ENCODE data around the gene CRBN. TPM values are rescaled to one million over a fixed set of nuclear protein-coding genes. Genes with fewer than 3 reads are reported as not detected.

Gene CRBN
- total RNA-seq, 2 donors from 2014 or later: 30.0 to 47.7 TPM

DNA sequence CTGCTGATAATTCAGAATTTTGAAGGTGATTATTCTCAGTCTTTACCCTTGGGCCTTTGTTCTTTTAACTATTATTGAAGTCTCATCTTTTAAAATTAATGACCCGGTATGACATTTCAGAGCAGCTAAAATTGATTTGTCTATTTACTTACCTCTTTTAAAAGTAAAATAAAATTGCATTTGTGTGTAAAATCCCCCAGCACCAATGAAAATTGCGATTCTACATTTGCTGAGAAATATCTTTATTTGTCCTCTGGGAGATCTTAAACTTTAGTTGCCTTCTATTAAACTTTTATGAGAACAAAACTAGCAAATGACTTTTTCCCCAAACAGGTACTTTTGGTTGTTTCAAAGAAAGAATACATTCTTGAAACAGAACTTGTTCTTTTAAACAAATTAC lies 61.8 kb downstream of the CRBN start:
- no peaks in the 10 kb centered on the region for H3K9me3 ChIP-seq
- intact Hi-C loops (cut with DNase I): no loop called here
- no peak for DNase-seq
- TF ChIP-seq, protein P1, sequence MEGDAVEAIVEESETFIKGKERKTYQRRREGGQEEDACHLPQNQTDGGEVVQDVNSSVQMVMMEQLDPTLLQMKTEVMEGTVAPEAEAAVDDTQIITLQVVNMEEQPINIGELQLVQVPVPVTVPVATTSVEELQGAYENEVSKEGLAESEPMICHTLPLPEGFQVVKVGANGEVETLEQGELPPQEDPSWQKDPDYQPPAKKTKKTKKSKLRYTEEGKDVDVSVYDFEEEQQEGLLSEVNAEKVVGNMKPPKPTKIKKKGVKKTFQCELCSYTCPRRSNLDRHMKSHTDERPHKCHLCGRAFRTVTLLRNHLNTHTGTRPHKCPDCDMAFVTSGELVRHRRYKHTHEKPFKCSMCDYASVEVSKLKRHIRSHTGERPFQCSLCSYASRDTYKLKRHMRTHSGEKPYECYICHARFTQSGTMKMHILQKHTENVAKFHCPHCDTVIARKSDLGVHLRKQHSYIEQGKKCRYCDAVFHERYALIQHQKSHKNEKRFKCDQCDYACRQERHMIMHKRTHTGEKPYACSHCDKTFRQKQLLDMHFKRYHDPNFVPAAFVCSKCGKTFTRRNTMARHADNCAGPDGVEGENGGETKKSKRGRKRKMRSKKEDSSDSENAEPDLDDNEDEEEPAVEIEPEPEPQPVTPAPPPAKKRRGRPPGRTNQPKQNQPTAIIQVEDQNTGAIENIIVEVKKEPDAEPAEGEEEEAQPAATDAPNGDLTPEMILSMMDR (IDR thresholded peaks at IDR 0.05): no peak
- no peaks in the 10 kb centered on the region for H3K4me1 ChIP-seq
- no peak overlapping the region for H3K4me3 ChIP-seq
- no peak overlapping the region for H3K27ac ChIP-seq
- H3K36me3 ChIP-seq: no peaks in the 10 kb centered on the region
- H3K9ac ChIP-seq (ENCODE audit: low read depth in 2 of 2, low read length in 2 of 2): no peak overlapping the region
- no peaks in the 10 kb centered on the region for H3K27me3 ChIP-seq

DNA sequence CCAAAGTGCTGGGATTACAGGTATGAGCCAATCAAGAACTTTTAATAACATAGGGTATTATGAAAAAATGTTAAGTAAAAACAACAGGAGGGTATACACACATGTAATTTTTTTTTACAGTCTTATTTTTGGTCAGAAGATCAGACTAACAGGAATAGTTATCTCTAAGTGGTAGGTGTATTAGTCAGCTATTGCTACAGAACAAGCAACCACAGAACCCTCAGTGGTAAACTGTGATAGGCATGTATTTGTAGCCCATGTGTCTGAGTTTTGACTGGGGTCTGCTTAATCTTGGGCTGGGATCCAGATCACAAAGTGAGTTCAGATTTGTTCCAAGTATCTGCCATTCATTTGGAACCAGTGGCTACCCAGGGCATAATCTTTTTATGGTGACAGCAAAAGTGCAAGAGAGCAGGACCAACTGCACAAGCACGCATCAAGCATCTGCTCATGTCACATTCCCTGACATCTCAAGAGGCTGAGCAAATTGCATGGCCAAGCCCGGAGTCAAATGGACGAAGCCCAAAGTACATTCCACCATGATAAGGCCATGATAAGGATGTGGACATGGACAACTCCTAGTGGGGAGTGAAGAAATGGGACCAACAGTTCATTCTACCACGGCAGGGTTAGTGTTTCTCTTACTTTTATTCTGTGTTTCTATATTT lies 66.3 kb downstream of the CRBN start:
- DNase-seq: no peak
- H3K4me3 ChIP-seq: no peak overlapping the region
- TF ChIP-seq, protein P1 (IDR thresholded peaks at IDR 0.05): no peak
- H3K27me3 ChIP-seq: no peaks in the 10 kb centered on the region
- no peaks in the 10 kb centered on the region for H3K36me3 ChIP-seq
- H3K9ac ChIP-seq (ENCODE audit: low read depth in 2 of 2, low read length in 2 of 2): no peak overlapping the region
- H3K4me1 ChIP-seq: no peaks in the 10 kb centered on the region
- H3K27ac ChIP-seq: no peak overlapping the region
- intact Hi-C loops (cut with DNase I): no loop called here
- no peaks in the 10 kb centered on the region for H3K9me3 ChIP-seq

DNA sequence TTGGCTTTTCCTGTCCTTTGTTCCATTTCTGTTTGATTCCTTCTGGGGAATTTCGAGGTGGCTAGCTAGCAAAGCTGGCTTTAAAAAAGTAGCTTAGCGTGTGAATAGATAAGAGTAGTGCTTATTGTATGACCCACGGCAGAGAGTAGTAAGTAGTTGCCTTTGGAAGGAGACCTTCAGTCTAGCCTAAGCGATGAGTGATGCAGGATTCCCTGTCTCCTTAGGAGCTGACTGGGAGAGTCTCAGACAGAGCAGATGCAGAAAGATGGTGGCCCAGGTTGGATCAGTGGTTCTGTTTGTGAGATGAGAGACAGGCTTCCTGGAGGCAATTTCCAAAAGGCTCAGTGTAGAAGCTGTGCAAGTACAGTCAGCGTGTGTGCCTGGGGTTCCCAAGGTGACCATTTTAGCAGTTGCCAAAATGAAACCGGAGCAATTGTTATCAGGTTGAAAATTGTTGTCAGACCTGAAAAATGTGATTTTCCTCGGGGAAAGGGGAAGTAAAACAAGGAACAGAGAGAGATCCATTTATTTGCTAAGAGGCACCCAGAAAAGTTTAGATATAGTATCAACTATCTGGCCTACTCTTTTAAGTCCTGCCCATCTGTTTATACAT lies 68.6 kb downstream of the CRBN start:
- TF ChIP-seq, protein P1 (IDR thresholded peaks at IDR 0.05): no peak
- no peaks in the 10 kb centered on the region for H3K36me3 ChIP-seq
- no peak overlapping the region for H3K9ac ChIP-seq (ENCODE audit: low read depth in 2 of 2, low read length in 2 of 2)
- no peak overlapping the region for H3K27ac ChIP-seq
- intact Hi-C loops (cut with DNase I): no loop called here
- no peaks in the 10 kb centered on the region for H3K4me1 ChIP-seq
- no peaks in the 10 kb centered on the region for H3K27me3 ChIP-seq
- no peak for DNase-seq
- no peak overlapping the region for H3K4me3 ChIP-seq
- no peaks in the 10 kb centered on the region for H3K9me3 ChIP-seq

DNA sequence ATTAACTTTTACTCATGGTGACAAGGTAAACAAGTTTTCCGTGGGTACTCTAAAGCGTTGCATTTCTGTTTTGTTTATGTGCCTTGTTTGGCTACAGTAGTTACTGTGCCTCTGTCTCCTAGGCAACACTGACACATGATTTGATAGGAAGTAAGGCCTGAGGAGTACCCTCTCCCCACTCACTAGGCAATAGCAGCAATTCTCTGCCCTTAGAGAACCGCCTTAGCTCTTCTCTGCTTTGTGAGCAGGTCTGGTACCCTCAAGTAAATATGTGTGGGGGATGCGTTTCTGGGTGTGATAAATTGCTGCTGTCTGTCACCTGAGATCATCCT lies 69.2 kb downstream of the CRBN start, which contains the start of gene IL5RA:
TSS of gene IL5RA (minus strand) at position 76 of the 332 bp plus-strand sequence. CDS start 5,390 bp downstream, outside the sequence.
- Histone ChIP-seq H3K4me1 (no peaks in the 10 kb centered on the region), H3K36me3 (no peaks in the 10 kb centered on the region), H3K4me3 (no peak within 1 kb of the TSS), H3K27ac (no peak within 1 kb of the TSS), H3K9me3 (no peaks in the 10 kb centered on the region), H3K27me3 (no peaks in the 10 kb centered on the region), H3K9ac (ENCODE audit: low read depth in 2 of 2, low read length in 2 of 2) (no peak within 1 kb of the TSS)
- intact Hi-C loops (cut with DNase I): no loop called here
- TF ChIP-seq, protein P1 (IDR thresholded peaks at IDR 0.05): no peak
- DNase-seq: no peak

DNA sequence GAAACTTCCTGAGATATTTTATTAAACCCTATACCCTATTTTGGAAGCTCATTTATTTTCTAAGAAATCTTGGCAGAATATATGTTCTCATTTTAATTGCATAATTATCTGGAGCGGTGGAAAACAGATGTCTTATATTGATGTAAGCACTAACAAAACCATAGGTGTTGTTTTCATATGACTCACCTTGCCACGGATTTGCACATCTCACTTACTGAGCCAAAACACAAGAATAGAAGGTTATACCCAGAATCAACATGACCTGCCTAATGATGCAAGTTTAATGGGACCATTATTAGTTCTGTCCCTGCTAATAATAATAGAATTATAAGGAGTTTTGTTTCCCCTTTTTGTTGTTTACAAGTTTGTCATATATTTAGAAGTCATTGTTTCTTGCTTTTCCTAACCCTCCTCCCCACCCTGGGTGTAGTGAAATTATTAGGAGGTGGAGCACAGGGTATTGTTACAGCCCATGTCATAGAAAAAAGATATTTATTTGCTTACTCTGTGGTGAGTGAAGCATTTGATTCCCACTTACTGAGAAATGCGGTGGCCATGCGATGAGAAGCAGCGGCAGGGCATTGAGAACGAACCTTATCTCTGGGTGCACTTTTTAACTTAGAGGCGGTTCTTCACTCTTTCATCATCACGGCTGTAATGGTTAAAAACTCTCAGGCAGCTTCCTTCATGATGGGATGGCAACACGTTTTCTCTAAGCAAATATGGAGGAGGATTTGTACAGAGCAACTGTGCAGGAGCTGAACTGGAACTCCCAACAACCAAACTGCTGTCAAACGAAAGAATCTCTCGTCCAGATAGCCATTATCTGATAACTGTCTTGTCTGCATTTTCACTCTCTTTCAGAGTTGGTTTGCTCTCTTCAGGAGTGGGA lies 69.8 kb downstream of the CRBN start:
- H3K27ac ChIP-seq: no peak overlapping the region
- H3K27me3 ChIP-seq: no peaks in the 10 kb centered on the region
- H3K36me3 ChIP-seq: no peaks in the 10 kb centered on the region
- no peak overlapping the region for H3K4me3 ChIP-seq
- H3K9me3 ChIP-seq: no peaks in the 10 kb centered on the region
- no peak for DNase-seq
- H3K4me1 ChIP-seq: no peaks in the 10 kb centered on the region
- no peak overlapping the region for H3K9ac ChIP-seq (ENCODE audit: low read depth in 2 of 2, low read length in 2 of 2)
- TF ChIP-seq, protein P1 (IDR thresholded peaks at IDR 0.05): no peak
- intact Hi-C loops (cut with DNase I): no loop called here

Measured in colonic mucosa (tissue), 4 donors.